GM19023 (cell line): Measurements from ENCODE around the gene EIF4E1B.

ENCODE experiments used
- ATAC-seq: cut with Tn5 transposase; IDR thresholded peaks from one replicate; pipeline ENCODE4 v1.9.1; 2021; ENCODE audit warnings: mild to moderate bottlenecking, moderate library complexity; ENCODE audit not compliant: unreplicated experiment

The EIF4E1B gene

GRCh38 chr5:176603091-176603490 lies 27.4 kb upstream of the EIF4E1B start:
- no peak for ATAC-seq

- no peak for ATAC-seq
These were observed 24.4 kb upstream of the EIF4E1B start for GRCh38 chr5:176606032-176606431.

GRCh38 chr5:176606875-176607274 lies 23.6 kb upstream of the EIF4E1B start:
- no peak for ATAC-seq

- ATAC-seq, result no peak
These were observed 22.3 kb upstream of the EIF4E1B start for GRCh38 chr5:176608142-176608705.

- no peak for ATAC-seq
These were observed 21.3 kb upstream of the EIF4E1B start for GRCh38 chr5:176608937-176609723.

GRCh38 chr5:176609724-176610434 lies 20.6 kb upstream of the EIF4E1B start, which contains the start of gene GPRIN1:
Gene GPRIN1, minus strand, starts transcription at chr5:176610156. Its CDS starts 10,322 bp downstream, at chr5:176599834.
- peak; percentile 82 for ATAC-seq

- ATAC-seq, result peak; percentile 24
These were observed 20.1 kb upstream of the EIF4E1B start for GRCh38 chr5:176610435-176610773.

GRCh38 chr5:176611435-176611834 lies 19.0 kb upstream of the EIF4E1B start:
- no peak for ATAC-seq

GRCh38 chr5:176612008-176612407 lies 18.5 kb upstream of the EIF4E1B start:
- ATAC-seq, result no peak

- no peak for ATAC-seq
These were observed 17.6 kb upstream of the EIF4E1B start for GRCh38 chr5:176612855-176613254.

GRCh38 chr5:176614805-176615478 lies 15.5 kb upstream of the EIF4E1B start:
- no peak for ATAC-seq

GRCh38 chr5:176616511-176616910 lies 14.0 kb upstream of the EIF4E1B start:
- ATAC-seq, result no peak

- ATAC-seq, result no peak
These were observed 11.7 kb upstream of the EIF4E1B start for GRCh38 chr5:176618783-176619182.

GRCh38 chr5:176619203-176619568 lies 11.3 kb upstream of the EIF4E1B start:
- ATAC-seq, result no peak

- no peak for ATAC-seq
These were observed 10.7 kb upstream of the EIF4E1B start for GRCh38 chr5:176619569-176620332.

- ATAC-seq, result no peak
These were observed 10.0 kb upstream of the EIF4E1B start for GRCh38 chr5:176620333-176620981.

GRCh38 chr5:176621661-176622079 lies 8.8 kb upstream of the EIF4E1B start:
- ATAC-seq, result no peak

GRCh38 chr5:176624142-176624541 lies 6.3 kb upstream of the EIF4E1B start:
- no peak for ATAC-seq

- no peak for ATAC-seq
These were observed 5.5 kb upstream of the EIF4E1B start for GRCh38 chr5:176624938-176625337.

- ATAC-seq, result no peak
These were observed 5.0 kb upstream of the EIF4E1B start for GRCh38 chr5:176625512-176625911.
